Liver (tissue), 9 donors: ENCODE data around the gene TRDN. TPM values are rescaled to one million over a fixed set of nuclear protein-coding genes. Genes with fewer than 3 reads are reported as not detected.

Experiments used
- DNase-seq: peaks from one replicate; pipeline ENCODE4 v3.0.0-alpha.2; 2017; ENCODE audit warnings: low spot score
- H3K27ac ChIP-seq, 2 donors: one replicate each; pipeline ENCODE4 v1.7.0; 2013; ENCODE audit warnings: inconsistent platforms in 2 of 2, low read length in 2 of 2, control low read depth in 1 of 2, low read depth in 1 of 2, mild to moderate bottlenecking in 1 of 2
- H3K27me3 ChIP-seq, 4 donors: one replicate each; pipeline versions ENCODE4 v1.6.1 to v1.7.0; 2013; ENCODE audit warnings: low read length in 3 of 4, inconsistent platforms in 1 of 4, mild to moderate bottlenecking in 1 of 4, moderate library complexity in 1 of 4; ENCODE audit not compliant: control insufficient read depth in 4 of 4, insufficient read depth in 4 of 4
- H3K36me3 ChIP-seq, 4 donors: one replicate each; pipeline versions ENCODE4 v1.6.1 to v1.7.0; 2013; ENCODE audit warnings: low read length in 3 of 4, mild to moderate bottlenecking in 3 of 4, low read depth in 1 of 4, moderate library complexity in 1 of 4; ENCODE audit not compliant: control insufficient read depth in 4 of 4, insufficient read depth in 3 of 4
- H3K4me1 ChIP-seq, 4 donors: one replicate each; pipeline versions ENCODE4 v1.6.1 to v1.7.0; 2013; ENCODE audit warnings: low read length in 3 of 4, mild to moderate bottlenecking in 3 of 4, moderate library complexity in 1 of 4; ENCODE audit not compliant: control insufficient read depth in 4 of 4, insufficient read depth in 4 of 4
- H3K4me3 ChIP-seq, 3 donors: one replicate each; pipeline versions ENCODE4 v1.6.1 to v1.7.0; 2013; ENCODE audit warnings: low read length in 3 of 3, control low read depth in 1 of 3, low read depth in 1 of 3, mild to moderate bottlenecking in 1 of 3
- H3K9ac ChIP-seq, 2 donors: one replicate each; pipeline ENCODE4 v1.7.0; 2013; ENCODE audit warnings: low read length in 2 of 2, mild to moderate bottlenecking in 2 of 2, moderate library complexity in 2 of 2, control low read depth in 1 of 2, low read depth in 1 of 2
- H3K9me3 ChIP-seq, 4 donors: one replicate each; pipeline versions ENCODE4 v1.6.1 to v1.7.0; 2013; ENCODE audit warnings: low read length in 3 of 4; ENCODE audit not compliant: control insufficient read depth in 4 of 4
- ATF3 ChIP-seq: IDR thresholded peaks from 2 replicates; pipeline ENCODE4 v1.6.1; 2016; ENCODE audit warnings: antibody characterized with exemption
- EGR1 ChIP-seq, 2 donors: IDR thresholded peaks; 2 replicates each; pipeline ENCODE4 v1.6.1; 2016 to 2018; ENCODE audit warnings: antibody characterized with exemption in 2 of 2, low read depth in 2 of 2
- FOXA1 ChIP-seq: IDR thresholded peaks from 2 replicates; pipeline ENCODE4 v1.6.1; 2016; ENCODE audit warnings: antibody characterized with exemption
- FOXA2 ChIP-seq: IDR thresholded peaks from 2 replicates; pipeline ENCODE4 v1.6.1; 2016; ENCODE audit warnings: antibody characterized with exemption
- GABPA ChIP-seq, 2 donors: IDR thresholded peaks in 1 of 2; conservative IDR thresholded peaks in 1 of 2; 2 replicates each; pipeline ENCODE4 v1.6.1; 2016; ENCODE audit warnings: antibody characterized with exemption in 2 of 2, mild to moderate bottlenecking in 1 of 2, moderate library complexity in 1 of 2
- HNF4A ChIP-seq, 2 donors: conservative IDR thresholded peaks; 2 replicates each; pipeline ENCODE4 v1.6.1; 2016; ENCODE audit warnings: antibody characterized with exemption in 2 of 2, mild to moderate bottlenecking in 2 of 2
- HNF4G ChIP-seq: IDR thresholded peaks from 2 replicates; pipeline ENCODE4 v1.6.1; 2016; ENCODE audit warnings: antibody characterized with exemption
- JUND ChIP-seq, 2 donors: IDR thresholded peaks; 2 replicates each; pipeline ENCODE4 v1.6.1; 2016; ENCODE audit warnings: antibody characterized with exemption in 2 of 2
- MAX ChIP-seq: IDR thresholded peaks from 2 replicates; pipeline ENCODE4 v1.6.1; 2016; ENCODE audit warnings: antibody characterized with exemption
- NR2F2 ChIP-seq: IDR thresholded peaks from 2 replicates; pipeline ENCODE4 v1.6.1; 2016; ENCODE audit warnings: antibody characterized with exemption
- RAD21 ChIP-seq, 2 donors: IDR thresholded peaks; 2 replicates each; pipeline ENCODE4 v1.6.1; 2016; ENCODE audit warnings: antibody characterized with exemption in 2 of 2, mild to moderate bottlenecking in 2 of 2
- REST ChIP-seq: IDR thresholded peaks from 2 replicates; pipeline ENCODE4 v1.6.1; 2016; ENCODE audit warnings: antibody characterized with exemption, mild to moderate bottlenecking
- SP1 ChIP-seq: IDR thresholded peaks from 2 replicates; pipeline ENCODE4 v1.6.1; 2018; ENCODE audit warnings: antibody characterized with exemption, mild to moderate bottlenecking
- YY1 ChIP-seq: IDR thresholded peaks from 2 replicates; pipeline ENCODE4 v1.6.1; 2016; ENCODE audit warnings: antibody characterized with exemption, mild to moderate bottlenecking
- WGBS: extraction: QIAGEN DNeasy Blood & Tissue Kit; methylation state at CpG from one replicate; pipeline ENCODE4 v1.1.7; 2013; 5-methylcytosine and 5-hydroxymethylcytosine counted together
- polyA plus RNA-seq, 2 donors: library from polyadenylated mRNA; stranded (reverse) in 1 of 2; unstranded in 1 of 2; fragments of 200-250 nt in 1 of 2; fragments of >200 nt in 1 of 2; fragmentation: Nextera tagmentation in 1 of 2; extraction: Ambion mirVana in 1 of 2; gene quantifications; one replicate each; pipeline versions ENCODE4 v1.2.1 to v1.2.3, GENCODE V29; 2013 to 2015
- total RNA-seq, 2 donors: library from RNA; depleted of rRNA; stranded (reverse); fragments of >200 nt; gene quantifications; one replicate each; pipeline ENCODE4 v1.2.3, GENCODE V29; 2014
- TF ChIP-seq, protein P1 (sequence below): IDR thresholded peaks from 2 replicates; pipeline ENCODE4 v1.6.1; 2016; ENCODE audit warnings: antibody characterized with exemption
- TF ChIP-seq, protein P2 (sequence below): fragments of 150-350 bp; IDR thresholded peaks from 2 replicates; pipeline ENCODE4 v1.5.1; 2017; ENCODE audit warnings: improper control_type of control experiment, low read depth, low read length; ENCODE audit not compliant: missing input control
- donor health status: healthy.
- donor health status: healthy.
- donor health status: healthy.
- donor health status: healthy.
- donor health status: healthy.

The TRDN gene
- total and polyA plus RNA-seq, 4 donors = 0.08 to 0.79 TPM; not detected in 2

DNA sequence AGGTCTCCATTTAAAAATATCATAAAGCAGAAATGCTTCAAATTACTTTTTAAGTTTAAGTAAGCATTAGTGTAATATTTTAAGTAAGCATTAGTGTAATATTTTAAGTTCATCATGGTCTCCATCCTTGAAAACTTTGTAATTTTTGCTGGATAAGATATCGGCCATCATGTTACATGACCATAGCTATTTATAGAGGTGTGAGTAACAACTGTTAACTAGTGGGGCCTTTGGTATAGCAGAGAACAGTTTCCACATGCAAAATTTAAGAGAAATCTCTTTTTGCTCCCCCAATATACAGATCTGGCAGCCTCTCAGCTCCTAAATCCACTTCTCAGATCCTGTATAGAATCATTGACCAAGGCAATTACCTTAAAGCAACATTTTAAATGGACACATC lies 468 bp downstream of the TRDN start:
- WGBS = 68% methylated on average over 1 of the region's 1 CpG
- Histone ChIP-seq H3K4me3 (no peak overlapping the region), H3K4me1 (no peaks in the 10 kb centered on the region), H3K9ac (no peak overlapping the region), H3K27me3 (peaks cover 0 to 5% (median 0%) of the 10 kb centered on the region in 4 donors), H3K36me3 (no peaks in the 10 kb centered on the region), H3K27ac (no peak overlapping the region), H3K9me3 (no peaks in the 10 kb centered on the region)
- DNase-seq = no peak
- TF ChIP-seq JUND (IDR thresholded peaks at IDR 0.05) (no peak), HNF4G (no peak)

- H3K9me3 ChIP-seq = no peaks in the 10 kb centered on the region
- no peak for DNase-seq
- no peaks in the 10 kb centered on the region for H3K4me1 ChIP-seq
- no peak overlapping the region for H3K9ac ChIP-seq
- H3K27ac ChIP-seq = no peak overlapping the region
- no peak overlapping the region for H3K4me3 ChIP-seq
- H3K27me3 ChIP-seq = peaks cover 0 to 5% (median 0%) of the 10 kb centered on the region in 4 donors
- TF ChIP-seq, protein P1, sequence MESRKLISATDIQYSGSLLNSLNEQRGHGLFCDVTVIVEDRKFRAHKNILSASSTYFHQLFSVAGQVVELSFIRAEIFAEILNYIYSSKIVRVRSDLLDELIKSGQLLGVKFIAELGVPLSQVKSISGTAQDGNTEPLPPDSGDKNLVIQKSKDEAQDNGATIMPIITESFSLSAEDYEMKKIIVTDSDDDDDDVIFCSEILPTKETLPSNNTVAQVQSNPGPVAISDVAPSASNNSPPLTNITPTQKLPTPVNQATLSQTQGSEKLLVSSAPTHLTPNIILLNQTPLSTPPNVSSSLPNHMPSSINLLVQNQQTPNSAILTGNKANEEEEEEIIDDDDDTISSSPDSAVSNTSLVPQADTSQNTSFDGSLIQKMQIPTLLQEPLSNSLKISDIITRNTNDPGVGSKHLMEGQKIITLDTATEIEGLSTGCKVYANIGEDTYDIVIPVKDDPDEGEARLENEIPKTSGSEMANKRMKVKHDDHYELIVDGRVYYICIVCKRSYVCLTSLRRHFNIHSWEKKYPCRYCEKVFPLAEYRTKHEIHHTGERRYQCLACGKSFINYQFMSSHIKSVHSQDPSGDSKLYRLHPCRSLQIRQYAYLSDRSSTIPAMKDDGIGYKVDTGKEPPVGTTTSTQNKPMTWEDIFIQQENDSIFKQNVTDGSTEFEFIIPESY = no peak
- TF ChIP-seq MAX = no peak
- no peak for TF ChIP-seq HNF4A (conservative IDR thresholded peaks at IDR 0.05)
- TF ChIP-seq YY1 = no peak
- no peak for TF ChIP-seq NR2F2
- no peak for TF ChIP-seq ATF3
- no peak for TF ChIP-seq RAD21 (IDR thresholded peaks at IDR 0.05)
- TF ChIP-seq FOXA1 = no peak
- no peak for TF ChIP-seq FOXA2
- TF ChIP-seq GABPA (IDR thresholded peaks at IDR 0.05 in 1 of 2, conservative IDR thresholded peaks at IDR 0.05 in 1 of 2) = no peak
- no peak for TF ChIP-seq EGR1 (IDR thresholded peaks at IDR 0.05; ENCODE audit: low read depth in 2 of 2)
- TF ChIP-seq SP1 = no peak
- TF ChIP-seq JUND (IDR thresholded peaks at IDR 0.05) = no peak
- no peak for TF ChIP-seq REST
- TF ChIP-seq, protein P2, sequence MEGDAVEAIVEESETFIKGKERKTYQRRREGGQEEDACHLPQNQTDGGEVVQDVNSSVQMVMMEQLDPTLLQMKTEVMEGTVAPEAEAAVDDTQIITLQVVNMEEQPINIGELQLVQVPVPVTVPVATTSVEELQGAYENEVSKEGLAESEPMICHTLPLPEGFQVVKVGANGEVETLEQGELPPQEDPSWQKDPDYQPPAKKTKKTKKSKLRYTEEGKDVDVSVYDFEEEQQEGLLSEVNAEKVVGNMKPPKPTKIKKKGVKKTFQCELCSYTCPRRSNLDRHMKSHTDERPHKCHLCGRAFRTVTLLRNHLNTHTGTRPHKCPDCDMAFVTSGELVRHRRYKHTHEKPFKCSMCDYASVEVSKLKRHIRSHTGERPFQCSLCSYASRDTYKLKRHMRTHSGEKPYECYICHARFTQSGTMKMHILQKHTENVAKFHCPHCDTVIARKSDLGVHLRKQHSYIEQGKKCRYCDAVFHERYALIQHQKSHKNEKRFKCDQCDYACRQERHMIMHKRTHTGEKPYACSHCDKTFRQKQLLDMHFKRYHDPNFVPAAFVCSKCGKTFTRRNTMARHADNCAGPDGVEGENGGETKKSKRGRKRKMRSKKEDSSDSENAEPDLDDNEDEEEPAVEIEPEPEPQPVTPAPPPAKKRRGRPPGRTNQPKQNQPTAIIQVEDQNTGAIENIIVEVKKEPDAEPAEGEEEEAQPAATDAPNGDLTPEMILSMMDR = no peak
- WGBS = 72% methylated on average over 1 of the region's 1 CpG
- H3K36me3 ChIP-seq = no peaks in the 10 kb centered on the region
Measured at GRCh38 chr6:123635567-123635966, 1.2 kb downstream of the TRDN start.
